GM19467 (cell line): ENCODE measurements around the gene PAN3.
"Not testable (repeated sequence)": the region's sequence is repeated elsewhere in the genome, so short reads cannot be mapped to it uniquely, and the experiment has no call there.

Source experiments
- ATAC-seq: cut with Tn5 transposase; IDR thresholded peaks from one replicate; pipeline ENCODE4 v1.9.1; 2021; ENCODE audit warnings: mild to moderate bottlenecking, moderate library complexity; ENCODE audit not compliant: unreplicated experiment

The PAN3 gene

DNA sequence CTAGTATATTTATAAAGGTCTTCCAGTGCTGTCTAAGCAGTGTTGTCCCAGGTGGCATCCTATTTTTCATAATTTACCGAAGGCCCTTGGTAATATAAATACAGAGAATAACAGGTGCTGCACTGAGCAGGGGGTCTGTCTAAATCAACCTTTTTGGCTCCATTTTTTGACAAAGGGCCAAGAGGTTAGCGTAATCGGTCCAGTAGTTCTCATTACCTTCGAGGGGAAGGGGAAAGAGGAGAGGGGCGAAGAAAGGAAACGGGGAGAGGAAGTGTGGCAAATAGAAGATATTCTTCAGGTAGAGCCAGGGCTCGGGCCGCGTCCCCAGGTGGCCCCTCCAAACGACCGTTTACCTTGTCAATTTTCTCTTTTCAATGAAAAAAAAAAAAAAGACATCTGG is 749 bp upstream of the PAN3 start:
- peak; percentile 12 for ATAC-seq

DNA sequence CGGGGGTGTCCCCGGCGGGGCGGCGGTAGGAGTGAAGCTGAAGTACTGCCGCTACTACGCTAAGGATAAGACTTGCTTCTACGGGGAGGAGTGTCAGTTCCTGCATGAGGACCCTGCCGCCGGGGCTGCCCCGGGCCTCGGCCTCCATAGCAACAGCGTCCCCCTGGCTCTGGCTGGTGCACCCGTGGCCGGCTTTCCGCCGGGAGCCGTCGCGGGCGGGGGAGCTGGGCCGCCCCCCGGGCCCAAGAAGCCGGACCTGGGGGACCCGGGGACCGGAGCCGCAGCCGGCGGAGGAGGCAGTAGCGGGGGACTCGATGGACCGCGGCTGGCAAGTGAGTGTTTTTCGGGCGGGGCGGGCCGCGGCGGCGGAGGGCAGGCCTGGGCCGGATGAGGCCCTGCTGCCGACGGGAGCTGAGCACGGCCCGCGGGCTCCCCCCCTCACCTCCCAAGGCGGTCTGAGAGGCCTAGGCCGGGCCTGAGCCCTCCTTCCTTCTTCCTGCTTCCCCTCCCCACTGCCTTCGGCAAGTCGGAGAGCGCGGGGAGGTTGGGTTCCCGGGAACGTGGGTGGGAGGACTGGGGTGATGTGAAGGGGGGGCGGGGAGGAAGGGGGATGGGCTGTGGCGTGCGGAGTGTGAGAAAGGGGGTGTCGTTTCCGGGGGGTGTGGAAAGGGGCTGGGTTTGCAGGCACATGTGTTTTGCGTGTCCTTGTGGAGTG is 568 bp downstream of the PAN3 start:
- ATAC-seq: peak; percentile 38

DNA sequence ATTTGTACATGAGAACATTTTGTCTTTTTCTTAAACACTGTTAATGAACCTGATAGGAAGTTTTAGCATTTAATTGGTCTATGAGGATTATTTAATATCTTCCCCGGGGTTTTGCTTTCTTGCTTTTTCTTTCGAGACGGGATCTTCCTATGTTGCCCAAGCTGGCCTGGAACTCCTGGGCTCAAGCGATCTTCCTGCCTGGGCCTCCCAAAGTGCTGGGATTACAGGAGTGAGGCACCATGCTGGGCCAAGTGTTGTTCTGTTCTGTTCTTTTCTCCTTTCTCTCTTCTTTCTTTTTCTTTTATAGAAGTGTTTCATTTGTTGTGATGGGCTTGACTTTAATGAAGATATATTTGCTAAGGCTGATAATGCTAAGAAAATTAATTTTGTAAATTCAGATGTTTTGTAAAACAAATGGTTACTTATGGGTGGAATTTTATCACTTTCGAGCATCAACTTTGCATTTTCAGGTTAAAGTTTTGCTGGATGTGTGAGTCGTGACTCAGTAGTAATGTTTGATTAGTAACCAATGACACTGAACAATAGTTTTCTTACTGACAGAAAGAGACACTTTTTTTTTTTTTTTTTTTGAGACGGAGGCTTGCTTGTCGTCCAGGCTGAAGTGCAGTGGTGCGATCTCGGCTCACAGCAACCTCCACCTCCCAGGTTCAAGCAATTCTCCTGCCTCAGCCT is 2.2 kb downstream of the PAN3 start:
- no peak for ATAC-seq

DNA sequence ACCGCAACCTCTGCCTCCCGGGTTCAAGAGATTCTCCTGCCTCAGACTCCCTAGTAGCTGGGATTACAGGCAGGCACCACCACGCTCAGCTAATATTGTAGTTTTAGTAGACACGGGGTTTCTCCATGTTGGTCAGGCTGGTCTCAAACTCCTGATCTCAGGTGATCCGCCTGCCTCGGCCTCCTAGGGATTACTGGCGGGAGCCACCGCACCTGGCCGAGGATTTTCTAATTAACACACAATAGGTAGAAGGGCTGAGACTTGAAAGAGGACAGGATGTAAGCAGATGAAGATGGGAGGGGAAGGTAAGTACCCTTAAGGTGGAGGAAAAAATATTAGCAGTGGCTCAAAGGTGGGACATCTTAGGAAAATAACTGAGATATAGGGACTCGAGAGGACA is 3.2 kb downstream of the PAN3 start:
- ATAC-seq: not testable (repeated sequence)

DNA sequence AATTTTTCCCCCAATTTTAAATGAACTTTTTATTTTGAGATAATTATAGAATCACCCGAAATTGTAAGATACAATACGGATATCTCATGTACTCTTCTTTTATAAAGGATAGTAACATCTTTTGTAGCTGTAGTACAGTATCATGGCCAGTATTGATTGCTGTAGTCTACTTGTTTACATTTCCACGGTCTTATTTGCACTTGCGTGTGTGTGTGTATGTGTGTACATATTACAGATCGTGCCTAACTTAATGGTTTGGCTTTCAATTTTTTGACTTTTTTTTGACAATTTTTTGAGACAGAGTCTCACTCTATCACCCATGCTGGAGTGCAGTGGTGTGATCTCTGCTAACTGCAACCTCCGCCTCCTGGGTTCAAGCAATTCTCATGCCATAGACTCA is 6.7 kb downstream of the PAN3 start:
- no peak for ATAC-seq

- no peak for ATAC-seq
Measured at GRCh38 chr13:28147495-28147894, 9.2 kb downstream of the PAN3 start.

GRCh38 chr13:28159057-28159456 is 20.7 kb downstream of the PAN3 start:
- ATAC-seq: no peak

DNA sequence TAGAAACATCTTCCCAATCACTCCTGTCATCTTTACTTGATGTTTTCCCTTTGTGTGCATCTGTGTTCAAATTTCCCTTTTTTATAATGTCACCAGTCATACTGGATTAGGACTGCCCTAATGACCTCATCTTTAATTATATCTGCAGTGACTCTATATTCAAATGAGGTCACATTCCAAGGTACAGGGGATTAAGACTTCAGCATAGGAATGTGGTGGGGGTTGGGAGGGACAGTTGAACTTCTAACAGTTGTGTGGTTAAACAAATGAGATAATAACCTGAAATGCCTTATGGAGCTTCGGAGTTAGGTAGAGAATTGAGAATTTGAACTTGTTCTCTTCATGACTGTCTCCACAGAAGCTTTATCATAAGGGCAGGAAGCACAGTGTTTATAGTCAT is 23.0 kb downstream of the PAN3 start:
- no peak for ATAC-seq

- ATAC-seq: no peak
Measured at GRCh38 chr13:28163587-28163986, 25.2 kb downstream of the PAN3 start.

GRCh38 chr13:28166257-28166656 is 27.9 kb downstream of the PAN3 start:
- ATAC-seq: no peak

DNA sequence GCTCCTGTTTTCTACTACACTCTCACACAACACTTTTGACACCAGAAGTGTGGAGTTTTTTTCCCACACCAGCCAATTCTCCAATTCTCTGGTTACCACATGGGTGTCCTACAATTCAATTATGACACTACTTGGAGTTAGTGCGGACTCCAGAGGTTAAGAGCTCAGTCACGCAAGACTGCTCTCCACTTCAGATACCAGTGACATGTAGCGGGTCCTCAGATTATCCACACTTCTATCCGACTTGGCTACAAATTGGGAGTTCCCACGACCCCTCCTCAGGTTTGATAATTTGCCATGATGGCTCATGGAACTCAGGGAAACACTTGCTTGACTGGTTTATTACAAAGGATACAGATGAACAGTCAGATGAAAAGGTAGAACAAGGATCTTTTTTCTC is 32.9 kb downstream of the PAN3 start:
- no peak for ATAC-seq

GRCh38 chr13:28172947-28173346 is 34.6 kb downstream of the PAN3 start:
- ATAC-seq: no peak

GRCh38 chr13:28173793-28174192 is 35.4 kb downstream of the PAN3 start:
- ATAC-seq: no peak

DNA sequence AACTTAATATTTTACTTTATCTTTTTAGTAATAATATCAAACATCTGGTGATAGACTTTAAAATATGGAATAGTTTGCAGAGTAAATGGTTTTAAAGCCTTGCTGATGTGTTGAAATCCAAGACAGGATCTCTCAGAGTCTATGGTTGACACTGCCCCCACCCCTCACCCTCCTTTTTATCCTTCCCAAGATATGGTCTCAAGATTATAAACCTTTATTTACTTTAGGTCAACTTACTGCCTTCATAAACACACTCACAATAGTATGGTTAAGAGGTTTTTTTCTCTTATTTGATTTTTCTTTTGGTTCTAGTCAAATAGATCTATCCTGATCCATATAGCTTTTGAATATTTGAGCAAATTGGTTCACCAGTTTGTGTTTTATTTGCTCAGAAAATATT is 39.0 kb downstream of the PAN3 start:
- ATAC-seq: no peak

DNA sequence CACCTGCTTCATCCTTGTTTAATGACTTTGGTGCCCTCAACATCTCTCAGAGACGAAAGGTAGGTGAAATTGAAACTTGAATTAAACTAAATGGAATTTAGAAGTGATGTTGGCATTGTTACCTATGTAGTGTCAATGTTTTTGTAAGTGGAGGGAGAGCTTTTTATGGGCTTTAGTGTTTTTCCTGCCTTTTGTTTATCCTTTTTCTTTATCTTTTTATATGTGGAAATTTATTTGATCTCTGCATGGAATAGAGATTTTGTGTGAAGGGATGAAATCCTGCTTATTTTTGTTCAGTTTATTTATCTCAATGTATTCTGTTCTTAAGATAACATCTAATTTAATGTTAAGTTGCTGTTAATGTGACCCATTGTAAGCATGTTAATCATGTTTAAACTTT is 39.5 kb downstream of the PAN3 start:
- no peak for ATAC-seq

DNA sequence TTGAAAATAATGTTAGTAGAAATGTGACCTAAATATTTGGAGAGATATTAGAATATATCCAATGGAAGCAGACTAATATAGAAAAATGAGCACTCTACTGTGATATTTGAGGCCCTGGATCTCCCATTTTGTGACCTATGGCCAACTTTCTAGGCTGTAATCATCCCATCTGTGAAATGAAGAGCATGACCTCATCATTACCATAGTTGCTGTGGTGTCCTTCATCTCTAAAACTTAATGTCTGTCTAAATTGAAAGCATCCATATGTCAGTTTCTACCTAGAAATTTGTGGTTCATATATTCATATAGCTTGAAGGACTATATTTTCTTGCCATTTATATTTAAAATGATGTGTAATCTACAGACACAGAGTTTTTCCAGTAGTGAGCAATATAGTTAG is 41.6 kb downstream of the PAN3 start:
- ATAC-seq: no peak

DNA sequence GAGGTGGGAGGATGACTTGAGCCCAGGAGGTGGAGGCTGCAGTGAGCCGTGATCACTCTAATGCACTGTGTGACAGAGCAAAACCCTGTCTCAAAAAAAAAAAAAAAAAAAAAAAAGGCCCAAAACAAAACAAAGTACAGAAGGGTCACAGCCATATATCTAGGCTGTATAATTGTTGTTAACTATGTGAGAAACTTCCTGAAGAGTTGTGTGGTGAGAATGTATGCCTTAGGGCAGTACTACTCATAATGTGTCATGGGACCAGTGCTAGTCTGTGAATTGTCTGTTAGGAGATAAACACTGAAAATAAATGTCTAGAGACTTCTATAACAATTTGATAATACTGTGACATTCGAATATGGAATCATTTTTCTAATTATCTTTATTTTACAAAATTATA is 43.1 kb downstream of the PAN3 start:
- ATAC-seq: no peak

GRCh38 chr13:28185256-28185655 is 46.9 kb downstream of the PAN3 start:
- no peak for ATAC-seq

DNA sequence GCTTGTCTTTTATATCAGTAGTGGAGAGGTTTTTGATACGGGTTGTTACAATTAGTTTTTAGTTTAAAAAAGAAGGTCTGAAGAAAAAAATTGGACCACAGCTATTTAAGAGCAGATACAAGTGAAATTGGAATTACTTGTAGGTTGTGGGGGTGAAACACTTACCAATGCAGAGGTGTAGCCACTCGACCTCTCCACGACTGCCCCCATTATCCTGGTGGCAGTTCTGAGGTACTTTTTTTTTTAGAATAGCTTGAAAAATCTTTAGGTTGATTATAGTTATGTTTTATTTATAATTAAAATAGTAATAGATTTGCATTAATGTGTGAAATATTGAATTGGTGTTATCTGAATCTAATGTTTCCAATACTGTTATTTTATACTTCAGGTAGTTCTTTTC is 60.7 kb downstream of the PAN3 start:
- ATAC-seq: no peak

DNA sequence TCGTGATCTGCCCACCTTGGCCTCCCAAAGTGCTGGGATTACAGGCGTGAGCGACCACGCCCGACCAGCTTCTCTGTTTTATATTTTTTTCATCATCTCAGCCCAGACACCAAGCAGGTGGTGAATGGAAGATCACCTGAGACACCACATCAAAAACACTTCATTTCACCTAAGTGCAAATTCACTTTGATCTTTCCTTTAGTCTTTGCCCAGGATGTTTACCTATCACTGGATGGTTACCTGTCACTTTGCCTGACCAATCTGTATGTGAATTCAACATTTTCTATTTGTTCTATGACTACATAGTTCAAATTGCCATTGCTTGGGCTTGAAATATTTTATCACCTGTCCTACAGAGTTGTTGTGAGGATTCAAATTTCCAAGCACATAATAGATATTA is 65.7 kb downstream of the PAN3 start:
- ATAC-seq: no peak

GRCh38 chr13:28204690-28205443 is 66.5 kb downstream of the PAN3 start:
- ATAC-seq: no peak

DNA sequence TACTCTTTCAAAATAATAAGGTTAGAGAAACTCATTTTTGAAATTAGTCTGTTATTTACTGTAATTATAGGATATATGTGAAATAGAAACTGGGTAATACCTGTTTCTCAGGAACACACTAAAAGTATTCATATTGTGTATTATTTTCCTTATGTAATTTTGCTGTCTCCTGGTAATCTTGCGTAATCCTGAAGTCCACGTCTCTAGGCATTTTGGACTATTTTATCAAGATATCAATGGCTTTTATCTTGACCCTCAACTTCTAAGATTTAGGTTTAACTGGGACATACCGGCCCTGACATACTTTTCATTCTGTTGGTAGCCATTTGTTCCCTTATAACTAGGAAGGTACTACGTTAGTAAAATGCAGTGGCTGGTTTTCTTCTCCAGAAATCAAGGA is 80.3 kb downstream of the PAN3 start:
- ATAC-seq: no peak
